K562 (cell line): ENCODE results near the gene EN2. TPM values are rescaled to one million over a fixed set of nuclear protein-coding genes. Genes with fewer than 3 reads are reported as not detected.

Source experiments
- ATAC-seq: fragments of 200-7000 bp; cut with Tn5 transposase; 3 replicates; pipeline ENCODE4 v1.9.1; 2020; ENCODE audit warnings: moderate library complexity
- BruUV-seq: library from RNA; stranded (reverse); fragments of 400-500 nt; replicated peaks from 2 replicates; lab custom pipeline; 2021; lab: Mats Ljungman, UMichigan
- CTCF ChIA-PET: fragments of 300-600 bp; formaldehyde crosslinking; extraction: SDS; loops from one replicate; lab custom pipeline; 2021; ENCODE audit warnings: low intra/inter-chr PET ratio; lab: Yijun Ruan, JAX
- POLR2A ChIA-PET: fragments of 300-600, 350-650 bp; sonication (Branson Sonifier 250); formaldehyde crosslinking; extraction: SDS; loops from one replicate; lab custom pipeline; 2021; ENCODE audit warnings: antibody characterized with exemption, inconsistent platforms; lab: Yijun Ruan, JAX
- DNase-seq, 4 experiments: peaks; one replicate each; pipeline versions ENCODE4 v3.0.0 to v3.0.0-alpha.2; 2011 to 2018; ENCODE audit warnings: low spot score in 3 of 4, mixed read lengths in 3 of 4; ENCODE audit errors: extremely low read depth in 1 of 4
- FAIRE-seq: peaks from 2 replicates; lab custom pipeline; 2011; peaks lifted over from hg19 to GRCh38; lab: Jason Lieb, UNC
- H2AFZ ChIP-seq: 2 replicates; pipeline ENCODE4 v1.6.0; 2011; ENCODE audit warnings: low read depth, low read length, control low read depth, inconsistent platforms
- H3K27ac ChIP-seq: fragments of 200-600 bp; 3 replicates; pipeline ENCODE4 v1.8.0; 2011; ENCODE audit warnings: low read depth, mild to moderate bottlenecking, control low read depth, inconsistent platforms, low read length, moderate library complexity, mixed read lengths; ENCODE audit errors: extremely low read depth
- H3K27me3 ChIP-seq, 2 experiments: fragments of 300-600 bp in 1 of 2; 2 replicates in 1 of 2; 3 replicates in 1 of 2; pipeline versions ENCODE4 v1.6.0 to v1.8.0; 2011; ENCODE audit warnings: inconsistent platforms in 2 of 2, low read length in 2 of 2, mild to moderate bottlenecking in 1 of 2, mixed read lengths in 1 of 2, moderate library complexity in 1 of 2; ENCODE audit not compliant: control insufficient read depth in 2 of 2, insufficient read depth in 2 of 2
- H3K36me3 ChIP-seq: fragments of 300-600 bp; 3 replicates; pipeline ENCODE4 v1.8.0; 2011; ENCODE audit warnings: mild to moderate bottlenecking, low read length, inconsistent platforms; ENCODE audit not compliant: control insufficient read depth, insufficient read depth
- H3K4me1 ChIP-seq, 2 experiments: fragments of 200-600 bp in 1 of 2; replicated peaks in 1 of 2; 2 replicates in 1 of 2; 3 replicates in 1 of 2; pipeline versions ENCODE4 v1.5.1 to v1.8.0; 2011; ENCODE audit warnings: inconsistent platforms in 2 of 2, low read length in 2 of 2, mild to moderate bottlenecking in 1 of 2, mixed read lengths in 1 of 2, moderate library complexity in 1 of 2; ENCODE audit not compliant: control insufficient read depth in 2 of 2, insufficient read depth in 2 of 2
- H3K4me2 ChIP-seq: 2 replicates; pipeline ENCODE4 v1.6.1; 2011; ENCODE audit warnings: low read length, control low read depth, inconsistent platforms, mixed read lengths; ENCODE audit not compliant: insufficient read depth
- H3K4me3 ChIP-seq: fragments of 200-600 bp; sonication (generic), shearing (Covaris generic); 2 replicates; pipeline ENCODE4 v1.5.1; 2016; ENCODE audit warnings: control low read depth, inconsistent platforms
- H3K79me2 ChIP-seq: fragments of 200-600 bp; 3 replicates; pipeline ENCODE4 v1.8.0; 2011; ENCODE audit warnings: low read length, inconsistent platforms; ENCODE audit not compliant: control insufficient read depth, insufficient read depth
- H3K9ac ChIP-seq, 2 experiments: 2 replicates each; pipeline versions ENCODE4 v1.6.0 to v1.6.1; 2011; ENCODE audit warnings: low read depth in 2 of 2, low read length in 2 of 2, control low read depth in 1 of 2, inconsistent platforms in 1 of 2, mild to moderate bottlenecking in 1 of 2, mixed read lengths in 1 of 2; ENCODE audit not compliant: insufficient read depth in 1 of 2
- H3K9me1 ChIP-seq: one replicate; pipeline ENCODE4 v1.6.0; 2011; ENCODE audit warnings: inconsistent platforms, mild to moderate bottlenecking, low read length, moderate library complexity; ENCODE audit not compliant: control insufficient read depth, insufficient read depth
- H3K9me3 ChIP-seq: replicated peaks from 2 replicates; pipeline ENCODE4 v1.5.1; 2011; ENCODE audit warnings: low read depth, low read length, inconsistent platforms; ENCODE audit not compliant: control insufficient read depth, insufficient read depth
- H4K20me1 ChIP-seq: replicated peaks from 2 replicates; pipeline ENCODE4 v1.6.1; 2011; ENCODE audit warnings: low read length, inconsistent platforms, mixed read lengths; ENCODE audit not compliant: control insufficient read depth, insufficient read depth
- CHD1 ChIP-seq: fragments of 200-600 bp; sonication (generic); IDR thresholded peaks from one replicate; pipeline ENCODE4 v1.6.1; 2012; ENCODE audit warnings: mild to moderate bottlenecking, moderate library complexity, low read length, inconsistent platforms
- ETV6 ChIP-seq, 3 experiments: fragments of 150-350 bp in 1 of 3; sonication (generic) in 1 of 3; formaldehyde crosslinking in 1 of 3; IDR thresholded peaks; 2 replicates each; pipeline versions ENCODE4 v1.6.1 to v1.8.0; 2014 to 2022; ENCODE audit warnings: borderline replicate concordance in 2 of 3, low read depth in 2 of 3, antibody characterized with exemption in 1 of 3, low read length in 1 of 3, mild to moderate bottlenecking in 1 of 3, missing genetic modification reagents in 1 of 3
- FOXO4 ChIP-seq: fragments of 450-650 bp; formaldehyde crosslinking; IDR thresholded peaks from 2 replicates; pipeline ENCODE4 v1.4.0; 2020; ENCODE audit warnings: mild to moderate bottlenecking, moderate library complexity
- KLF6 ChIP-seq: fragments of 250-450 bp; sonication (Bioruptor Pico); IDR thresholded peaks from 2 replicates; pipeline ENCODE4 v1.4.0; 2020; ENCODE audit warnings: mild to moderate bottlenecking, moderate library complexity, borderline replicate concordance
- PURB ChIP-seq: sonication (generic); formaldehyde crosslinking; IDR thresholded peaks from 2 replicates; pipeline ENCODE4 v1.9.0; 2021; ENCODE audit warnings: low read depth, mild to moderate bottlenecking, missing genetic modification reagents
- ZC3H4 ChIP-seq: sonication (generic); formaldehyde crosslinking; IDR thresholded peaks from 2 replicates; pipeline ENCODE4 v1.9.0; 2021; ENCODE audit warnings: missing genetic modification reagents, borderline replicate concordance
- WGBS: fragments of 100-300 bp; shearing (Covaris generic); methylation state at CpG from one replicate; pipeline ENCODE4 v1.1.6; 2016; ENCODE audit warnings: low coverage, mixed read lengths; ENCODE audit not compliant: insufficient coverage; ENCODE audit errors: missing lambda C conversion rate; 5-methylcytosine and 5-hydroxymethylcytosine counted together
- in situ Hi-C: fragments of 300-500 bp; cut with MboI; formaldehyde crosslinking; loops from 4 replicates; pipeline ENCODE4 v1.15.0; 2018; ENCODE audit warnings: inconsistent platforms, mixed read lengths
- intact Hi-C: fragments of 100-400 bp; cut with micrococcal nuclease; formaldehyde crosslinking; loops from 2 replicates; pipeline ENCODE4 v1.14.2; 2022
- polyA plus RNA-seq, 8 experiments: library from polyadenylated mRNA; depleted of rRNA in 4 of 8; stranded (reverse) in 5 of 8; unstranded in 3 of 8; fragments of >200 nt; fragmentation: Nextera tagmentation in 2 of 8; fragmentation: Illumina TruSeq in 1 of 8; extraction: Ambion mirVana in 2 of 8; extraction: Trizol in 1 of 8; gene quantifications; 2 replicates each; pipeline versions ENCODE4 v1.2.1 to v1.2.3, GENCODE V29; 2011 to 2014; ENCODE audit warnings: inconsistent platforms in 1 of 8, missing spikeins in 1 of 8
- total RNA-seq, 7 experiments: library from RNA; depleted of rRNA in 6 of 7; stranded (reverse); fragments of >200 nt in 6 of 7; fragmentation: Illumina TruSeq in 2 of 7; extraction: Trizol in 2 of 7; gene quantifications; 2 replicates each; pipeline versions ENCODE4 v1.2.1 to v1.2.3, GENCODE V29; 2011 to 2021; ENCODE audit warnings: low replicate concordance in 1 of 7
- TF ChIP-seq, protein P1 (sequence below): sonication (generic); formaldehyde crosslinking; IDR thresholded peaks from 2 replicates; pipeline ENCODE4 v1.8.0; 2022; ENCODE audit warnings: mild to moderate bottlenecking, low read depth, missing genetic modification reagents
- TF ChIP-seq, protein P2 (sequence below), 2 experiments: fragments of 450-650 bp in 1 of 2; sonication (generic) in 1 of 2; formaldehyde crosslinking in 1 of 2; IDR thresholded peaks; 2 replicates each; pipeline versions ENCODE4 v1.7.1 to v1.9.0; 2016 to 2022; ENCODE audit warnings: inconsistent platforms in 1 of 2, mild to moderate bottlenecking in 1 of 2, missing genetic modification reagents in 1 of 2

Gene EN2
- total and polyA plus RNA-seq, 9 of the 15 experiments (the other 6 are each of a cell fraction or from before 2014, with no cell fraction given) = 0.04 TPM; not detected in 7

- TF ChIP-seq, protein P1, sequence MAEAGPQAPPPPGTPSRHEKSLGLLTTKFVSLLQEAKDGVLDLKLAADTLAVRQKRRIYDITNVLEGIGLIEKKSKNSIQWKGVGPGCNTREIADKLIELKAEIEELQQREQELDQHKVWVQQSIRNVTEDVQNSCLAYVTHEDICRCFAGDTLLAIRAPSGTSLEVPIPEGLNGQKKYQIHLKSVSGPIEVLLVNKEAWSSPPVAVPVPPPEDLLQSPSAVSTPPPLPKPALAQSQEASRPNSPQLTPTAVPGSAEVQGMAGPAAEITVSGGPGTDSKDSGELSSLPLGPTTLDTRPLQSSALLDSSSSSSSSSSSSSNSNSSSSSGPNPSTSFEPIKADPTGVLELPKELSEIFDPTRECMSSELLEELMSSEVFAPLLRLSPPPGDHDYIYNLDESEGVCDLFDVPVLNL (CRISPR knock-in tag) = no peak
- TF ChIP-seq ETV6 (IDR thresholded peaks at IDR 0.05; ENCODE audit: borderline replicate concordance in 1 of 2, low read depth in 2 of 2, low read length in 1 of 2) (no peak), ETV6 (CRISPR knock-in tag; IDR thresholded peaks at IDR 0.05; ENCODE audit: borderline replicate concordance) (no peak), ZC3H4 (CRISPR knock-in tag) (no peak), PURB (no peak), FOXO4 (CRISPR knock-in tag) (no peak), KLF6 (no peak), CHD1 (no peak)
- TF ChIP-seq, protein P2, sequence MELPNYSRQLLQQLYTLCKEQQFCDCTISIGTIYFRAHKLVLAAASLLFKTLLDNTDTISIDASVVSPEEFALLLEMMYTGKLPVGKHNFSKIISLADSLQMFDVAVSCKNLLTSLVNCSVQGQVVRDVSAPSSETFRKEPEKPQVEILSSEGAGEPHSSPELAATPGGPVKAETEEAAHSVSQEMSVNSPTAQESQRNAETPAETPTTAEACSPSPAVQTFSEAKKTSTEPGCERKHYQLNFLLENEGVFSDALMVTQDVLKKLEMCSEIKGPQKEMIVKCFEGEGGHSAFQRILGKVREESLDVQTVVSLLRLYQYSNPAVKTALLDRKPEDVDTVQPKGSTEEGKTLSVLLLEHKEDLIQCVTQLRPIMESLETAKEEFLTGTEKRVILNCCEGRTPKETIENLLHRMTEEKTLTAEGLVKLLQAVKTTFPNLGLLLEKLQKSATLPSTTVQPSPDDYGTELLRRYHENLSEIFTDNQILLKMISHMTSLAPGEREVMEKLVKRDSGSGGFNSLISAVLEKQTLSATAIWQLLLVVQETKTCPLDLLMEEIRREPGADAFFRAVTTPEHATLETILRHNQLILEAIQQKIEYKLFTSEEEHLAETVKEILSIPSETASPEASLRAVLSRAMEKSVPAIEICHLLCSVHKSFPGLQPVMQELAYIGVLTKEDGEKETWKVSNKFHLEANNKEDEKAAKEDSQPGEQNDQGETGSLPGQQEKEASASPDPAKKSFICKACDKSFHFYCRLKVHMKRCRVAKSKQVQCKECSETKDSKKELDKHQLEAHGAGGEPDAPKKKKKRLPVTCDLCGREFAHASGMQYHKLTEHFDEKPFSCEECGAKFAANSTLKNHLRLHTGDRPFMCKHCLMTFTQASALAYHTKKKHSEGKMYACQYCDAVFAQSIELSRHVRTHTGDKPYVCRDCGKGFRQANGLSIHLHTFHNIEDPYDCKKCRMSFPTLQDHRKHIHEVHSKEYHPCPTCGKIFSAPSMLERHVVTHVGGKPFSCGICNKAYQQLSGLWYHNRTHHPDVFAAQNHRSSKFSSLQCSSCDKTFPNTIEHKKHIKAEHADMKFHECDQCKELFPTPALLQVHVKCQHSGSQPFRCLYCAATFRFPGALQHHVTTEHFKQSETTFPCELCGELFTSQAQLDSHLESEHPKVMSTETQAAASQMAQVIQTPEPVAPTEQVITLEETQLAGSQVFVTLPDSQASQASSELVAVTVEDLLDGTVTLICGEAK (IDR thresholded peaks at IDR 0.05) = no peak
- TF ChIP-seq, protein P2 (CRISPR knock-in tag; IDR thresholded peaks at IDR 0.05) = no peak
Measured at GRCh38 chr7:155481764-155482163, 23.8 kb downstream of the EN2 start.

More at GRCh38 chr7:155481764-155482163, 23.8 kb downstream of the EN2 start:
- Histone ChIP-seq H3K27me3 (peaks cover 45 to 59% of the 10 kb centered on the region in 2 experiments), H3K4me3 (no peak overlapping the region), H3K36me3 (no peaks in the 10 kb centered on the region), H3K9ac (no peak overlapping the region), H3K79me2 (no peaks in the 10 kb centered on the region), H2AFZ (no peak overlapping the region), H3K4me1 (peaks cover 0 to 3% of the 10 kb centered on the region in 2 experiments; a peak in 1 of 5 replicates), H3K4me2 (no peak overlapping the region), H3K9me1 (no peaks in the 10 kb centered on the region), H3K9me3 (peaks cover 6% of the 10 kb centered on the region), H4K20me1 (peaks cover under 1% of the 10 kb centered on the region; the same call in 1 of the 2 replicates), H3K27ac (no peak overlapping the region)
- POLR2A ChIA-PET = interaction anchor here (0.7 to 1.1 kb wide), 2 partner anchors 10 to 620 kb away, joined by 3 read pairs; no protein-coding TSS in a partner anchor
- CTCF ChIA-PET = no interaction called here
- no peak for DNase-seq
- in situ Hi-C loops = no loop called here
- no peak for ATAC-seq
- FAIRE-seq = no peak
- no TSS peak for BruUV-seq
- intact Hi-C loops = no loop called here
- WGBS = 2% methylated on average over 11 of the region's 11 CpGs
